Inferior parietal cortex (tissue), 1 donor: Measurements from ENCODE around the gene AGPAT1.
"Not testable (repeated sequence)": the region's sequence is repeated elsewhere in the genome, so short reads cannot be mapped to it uniquely, and the experiment has no call there.

Experiments used
- DNase-seq: peaks from one replicate; pipeline ENCODE4 v3.0.0-alpha.2; 2016; ENCODE audit errors: extremely low spot score

The AGPAT1 gene, protein sequence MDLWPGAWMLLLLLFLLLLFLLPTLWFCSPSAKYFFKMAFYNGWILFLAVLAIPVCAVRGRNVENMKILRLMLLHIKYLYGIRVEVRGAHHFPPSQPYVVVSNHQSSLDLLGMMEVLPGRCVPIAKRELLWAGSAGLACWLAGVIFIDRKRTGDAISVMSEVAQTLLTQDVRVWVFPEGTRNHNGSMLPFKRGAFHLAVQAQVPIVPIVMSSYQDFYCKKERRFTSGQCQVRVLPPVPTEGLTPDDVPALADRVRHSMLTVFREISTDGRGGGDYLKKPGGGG

GRCh38 chr6:32175711-32176475 is at the start of gene AGPAT1:
TSS of gene AGPAT1 (minus strand) at chr6:32176084. CDS start at chr6:32171496, 4,588 bp downstream.
- peak; percentile 96 for DNase-seq

- DNase-seq, result no peak
Observed at GRCh38 chr6:32224696-32225095, 48.8 kb upstream of the AGPAT1 start.

- no peak for DNase-seq
Observed at GRCh38 chr6:32223258-32224235, 47.7 kb upstream of the AGPAT1 start, which contains the start of gene NOTCH4. TSS of gene NOTCH4 (minus strand) at chr6:32224067. CDS start at chr6:32223928, 139 bp downstream.

DNA sequence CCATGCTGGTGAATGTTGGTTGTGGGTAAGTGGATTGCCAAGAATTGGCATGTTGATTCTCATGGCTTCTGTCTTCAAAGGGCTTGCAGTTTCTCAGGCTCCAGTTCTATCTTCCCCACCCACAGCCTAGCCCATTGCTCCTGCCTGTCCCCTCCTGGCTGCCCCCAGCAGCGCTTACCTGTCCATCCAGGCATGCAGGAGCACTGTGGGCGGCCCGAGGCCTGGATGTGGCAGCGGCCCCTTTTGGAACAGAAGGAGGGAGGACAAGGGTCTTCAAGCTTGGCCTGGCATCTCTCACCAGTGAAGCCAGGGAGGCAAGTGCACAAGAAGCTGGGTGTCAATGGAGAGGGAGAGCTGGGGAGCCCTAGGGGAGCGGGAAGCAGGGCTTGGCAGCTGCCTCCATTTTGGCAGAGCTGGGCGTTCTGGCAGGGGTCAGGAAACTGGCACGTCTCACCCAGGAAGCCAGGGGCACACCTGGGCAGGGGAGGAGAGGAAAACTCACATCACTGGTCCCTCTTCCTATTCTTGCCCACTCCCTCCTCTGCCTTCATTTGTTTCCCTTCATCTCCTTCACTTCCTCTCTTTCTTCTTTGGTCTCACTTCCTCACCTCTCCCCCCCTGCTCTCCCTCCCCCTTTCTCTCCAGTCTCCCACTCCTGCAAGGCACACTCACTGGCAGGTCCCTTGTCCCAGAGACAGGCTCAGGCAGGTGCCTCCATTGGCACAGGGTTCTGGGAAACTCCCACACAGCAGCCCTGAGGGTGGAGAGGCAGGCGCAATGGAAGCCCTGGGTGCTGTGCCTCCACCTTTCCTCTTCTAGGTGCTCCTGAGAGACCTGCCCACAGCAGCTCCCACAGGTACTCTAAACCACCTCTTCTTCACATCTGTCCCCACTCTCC is 46.7 kb upstream of the AGPAT1 start:
- no peak for DNase-seq

DNA sequence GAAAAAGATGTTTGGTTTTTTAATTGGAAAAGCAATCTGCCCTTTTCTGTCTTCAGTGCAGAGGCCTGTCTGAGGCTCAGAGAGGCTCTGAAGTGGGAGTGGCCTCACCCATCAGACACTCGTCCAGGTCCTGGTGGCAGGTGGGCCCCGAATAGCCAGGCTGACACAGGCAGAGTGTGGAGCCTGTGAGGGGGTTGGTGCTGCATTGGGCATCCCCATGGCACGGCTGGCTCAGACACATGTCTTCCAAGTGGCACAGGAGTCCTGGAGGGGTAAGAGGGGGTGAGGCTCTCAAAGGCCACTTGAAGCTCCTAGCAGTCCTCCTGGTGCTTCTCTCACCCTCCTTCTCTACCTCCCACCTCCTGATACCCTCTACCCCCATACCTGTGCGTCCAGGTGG is 44.1 kb upstream of the AGPAT1 start:
- no peak for DNase-seq

- DNase-seq, result no peak
Observed at GRCh38 chr6:32218167-32218566, 42.3 kb upstream of the AGPAT1 start.

GRCh38 chr6:32216998-32217397 is 41.1 kb upstream of the AGPAT1 start:
- no peak for DNase-seq

DNA sequence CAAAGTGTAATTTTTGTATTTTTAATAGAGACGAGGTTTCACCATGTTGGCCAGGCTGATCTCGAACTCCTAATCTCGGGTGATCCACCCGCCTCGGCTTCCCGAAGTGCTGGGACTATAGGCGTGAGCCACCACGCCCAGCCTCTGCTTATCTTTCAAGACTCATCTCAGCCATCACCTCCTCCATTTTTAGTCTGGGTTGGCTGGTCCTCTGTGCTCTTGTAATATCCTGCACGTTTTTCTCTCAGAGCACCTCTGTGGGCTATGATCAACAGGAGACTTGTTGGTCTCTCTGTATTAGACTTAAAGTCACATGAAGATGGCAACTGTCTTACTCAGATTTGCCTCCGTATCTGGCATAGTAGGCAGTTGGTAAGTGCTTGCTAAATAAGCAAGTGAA is 40.4 kb upstream of the AGPAT1 start:
- no peak for DNase-seq

- DNase-seq, result no peak
Observed at GRCh38 chr6:32215617-32216016, 39.7 kb upstream of the AGPAT1 start.

DNA sequence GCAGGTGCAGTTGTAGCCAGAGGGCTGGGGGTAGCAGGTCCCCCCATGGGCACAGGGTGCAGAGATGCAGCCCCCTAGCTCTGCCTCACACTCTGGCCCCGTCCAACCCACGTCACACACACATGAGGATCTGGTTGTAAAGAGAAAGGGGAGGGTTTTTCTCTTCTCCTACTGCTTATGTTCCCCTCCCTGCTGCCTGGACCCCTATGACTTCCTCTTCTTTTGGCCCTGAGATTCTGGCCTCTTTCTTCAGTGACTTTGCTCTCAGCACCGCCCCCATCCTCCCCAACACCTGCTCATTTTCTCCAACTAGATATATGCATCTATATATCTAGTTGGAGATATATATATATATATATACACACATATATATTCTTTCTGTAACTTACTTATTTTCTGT is 38.2 kb upstream of the AGPAT1 start:
- no peak for DNase-seq

GRCh38 chr6:32213649-32214048 is 37.8 kb upstream of the AGPAT1 start:
- no peak for DNase-seq

- no peak for DNase-seq
Observed at GRCh38 chr6:32212076-32212760, 36.3 kb upstream of the AGPAT1 start.

DNA sequence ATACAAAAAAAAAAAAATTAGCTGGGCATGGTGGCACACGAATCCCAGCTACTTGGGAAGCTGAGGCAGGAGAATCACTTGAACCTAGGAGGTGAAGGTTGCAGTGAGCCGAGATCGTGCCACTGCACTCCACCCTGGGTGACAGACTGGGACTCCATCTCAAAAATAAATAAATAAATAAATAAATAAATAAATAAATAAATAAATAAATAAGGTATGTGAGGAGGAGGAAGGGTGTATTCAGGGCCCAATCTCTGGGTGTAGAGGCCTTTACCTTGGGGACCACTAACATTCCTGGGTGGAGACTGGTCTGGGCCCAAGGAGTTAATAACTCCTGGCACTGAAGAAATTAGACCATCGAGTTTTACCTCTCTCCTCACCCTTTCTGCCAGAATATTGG is 35.5 kb upstream of the AGPAT1 start:
- not testable (repeated sequence) for DNase-seq

GRCh38 chr6:32210191-32210601 is 34.3 kb upstream of the AGPAT1 start:
- DNase-seq, result no peak

- DNase-seq, result no peak
Observed at GRCh38 chr6:32208996-32209395, 33.1 kb upstream of the AGPAT1 start.

DNA sequence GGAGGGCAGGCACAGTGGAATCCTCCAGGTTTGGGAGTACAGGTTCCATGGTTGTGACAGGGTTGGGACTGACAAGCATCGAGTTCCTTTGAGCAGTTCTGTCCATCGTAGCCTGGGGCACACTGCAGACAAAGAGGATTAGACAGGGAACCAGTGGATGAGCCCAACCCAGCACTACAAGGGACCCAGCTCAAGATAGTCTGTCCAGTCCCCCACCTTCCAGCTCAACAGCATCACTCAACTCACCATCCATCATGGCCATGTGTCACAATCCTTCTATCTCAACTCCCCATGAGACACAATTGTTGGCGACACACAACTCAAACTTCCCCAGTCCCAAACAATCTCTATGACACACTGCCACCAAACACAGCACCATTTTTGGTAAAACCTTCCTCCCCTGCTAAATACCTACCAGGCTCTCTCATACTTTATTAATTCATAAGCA is 28.4 kb upstream of the AGPAT1 start:
- DNase-seq, result no peak

- DNase-seq, result no peak
Observed at GRCh38 chr6:32203426-32204267, 27.8 kb upstream of the AGPAT1 start.

GRCh38 chr6:32202186-32202585 is 26.3 kb upstream of the AGPAT1 start:
- no peak for DNase-seq
